ENCODE results near the gene RRAGB. TPM values are rescaled to one million over a fixed set of nuclear protein-coding genes. Genes with fewer than 3 reads are reported as not detected.

The RRAGB gene
- total and polyA plus RNA-seq, 2 donors, result 20.2 to 51.3 TPM

- no peaks in the 10 kb centered on the region for H3K36me3 ChIP-seq (ENCODE audit: control insufficient read depth in 2 of 2, insufficient read depth in 2 of 2, low read length in 1 of 2)
- H3K4me3 ChIP-seq (ENCODE audit: low read length in 2 of 2), result no peak overlapping the region
- H3K27ac ChIP-seq (ENCODE audit: low read depth in 1 of 2, low read length in 1 of 2), result no peak overlapping the region
- H3K4me1 ChIP-seq (ENCODE audit: control insufficient read depth in 2 of 2, insufficient read depth in 2 of 2, low read length in 2 of 2), result no peaks in the 10 kb centered on the region
- 80% methylated on average over 2 of the region's 2 CpGs for WGBS
- H3K27me3 ChIP-seq (ENCODE audit: control insufficient read depth in 2 of 2, insufficient read depth in 1 of 2, low read length in 1 of 2), result no peaks in the 10 kb centered on the region
- no peaks in the 10 kb centered on the region for H3K9me3 ChIP-seq (ENCODE audit: control insufficient read depth in 2 of 2, insufficient read depth in 1 of 2, low read length in 1 of 2)
- no peak for DNase-seq (ENCODE audit: low read depth in 6 of 9, low spot score in 9 of 9)
Measured at GRCh38 chrX:55787727-55788126, 70.2 kb downstream of the RRAGB start.

- 91% methylated on average over 1 of the region's 1 CpG for WGBS
- H3K27me3 ChIP-seq (ENCODE audit: control insufficient read depth in 2 of 2, insufficient read depth in 1 of 2, low read length in 1 of 2), result no peaks in the 10 kb centered on the region
- no peaks in the 10 kb centered on the region for H3K36me3 ChIP-seq (ENCODE audit: control insufficient read depth in 2 of 2, insufficient read depth in 2 of 2, low read length in 1 of 2)
- no peaks in the 10 kb centered on the region for H3K9me3 ChIP-seq (ENCODE audit: control insufficient read depth in 2 of 2, insufficient read depth in 1 of 2, low read length in 1 of 2)
- DNase-seq (ENCODE audit: low read depth in 6 of 9, low spot score in 9 of 9), result no peak
- no peaks in the 10 kb centered on the region for H3K4me1 ChIP-seq (ENCODE audit: control insufficient read depth in 2 of 2, insufficient read depth in 2 of 2, low read length in 2 of 2)
- no peak overlapping the region for H3K4me3 ChIP-seq (ENCODE audit: low read length in 2 of 2)
- no peak overlapping the region for H3K27ac ChIP-seq (ENCODE audit: low read depth in 1 of 2, low read length in 1 of 2)
Measured at GRCh38 chrX:55794405-55794804, 76.9 kb downstream of the RRAGB start.

DNA sequence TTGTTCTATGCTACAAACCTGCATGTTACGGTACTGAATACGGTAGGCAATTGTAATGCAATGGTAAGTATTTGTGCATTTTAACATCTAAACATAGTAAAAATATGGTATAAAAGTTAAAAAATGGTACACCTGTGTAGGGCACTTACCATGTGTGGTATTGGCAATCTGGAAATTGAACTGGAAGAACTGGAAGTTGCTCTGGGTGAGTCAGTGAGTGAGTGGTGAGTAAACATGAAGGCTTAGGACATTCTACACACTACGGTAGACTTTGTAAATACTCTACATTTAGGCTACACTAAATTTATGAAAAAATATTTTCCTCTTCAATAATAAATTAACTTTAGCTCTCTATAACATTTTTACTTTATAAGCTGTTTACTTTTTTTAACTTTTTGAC, 78.9 kb downstream of the RRAGB start:
- WGBS, result 32% methylated on average over 3 of the region's 3 CpGs
- H3K9me3 ChIP-seq (ENCODE audit: control insufficient read depth in 2 of 2, insufficient read depth in 1 of 2, low read length in 1 of 2), result no peaks in the 10 kb centered on the region
- DNase-seq (ENCODE audit: low read depth in 6 of 9, low spot score in 9 of 9), result no peak
- no peaks in the 10 kb centered on the region for H3K4me1 ChIP-seq (ENCODE audit: control insufficient read depth in 2 of 2, insufficient read depth in 2 of 2, low read length in 2 of 2)
- no peaks in the 10 kb centered on the region for H3K36me3 ChIP-seq (ENCODE audit: control insufficient read depth in 2 of 2, insufficient read depth in 2 of 2, low read length in 1 of 2)
- no peak overlapping the region for H3K27ac ChIP-seq (ENCODE audit: low read depth in 1 of 2, low read length in 1 of 2)
- H3K27me3 ChIP-seq (ENCODE audit: control insufficient read depth in 2 of 2, insufficient read depth in 1 of 2, low read length in 1 of 2), result no peaks in the 10 kb centered on the region
- no peak overlapping the region for H3K4me3 ChIP-seq (ENCODE audit: low read length in 2 of 2)

GRCh38 chrX:55801811-55802210, 84.3 kb downstream of the RRAGB start:
- Histone ChIP-seq H3K4me3 (ENCODE audit: low read length in 2 of 2) (no peak overlapping the region), H3K36me3 (ENCODE audit: control insufficient read depth in 2 of 2, insufficient read depth in 2 of 2, low read length in 1 of 2) (no peaks in the 10 kb centered on the region), H3K27ac (ENCODE audit: low read depth in 1 of 2, low read length in 1 of 2) (no peak overlapping the region), H3K4me1 (ENCODE audit: control insufficient read depth in 2 of 2, insufficient read depth in 2 of 2, low read length in 2 of 2) (no peaks in the 10 kb centered on the region), H3K9me3 (ENCODE audit: control insufficient read depth in 2 of 2, insufficient read depth in 1 of 2, low read length in 1 of 2) (no peaks in the 10 kb centered on the region), H3K27me3 (ENCODE audit: control insufficient read depth in 2 of 2, insufficient read depth in 1 of 2, low read length in 1 of 2) (no peaks in the 10 kb centered on the region)
- WGBS, result 70% methylated on average over 1 of the region's 1 CpG
- DNase-seq (ENCODE audit: low read depth in 6 of 9, low spot score in 9 of 9), result no peak

Other genes starting within 250 kb of the RRAGB start
- gene USP51, start 227.9 kb upstream of the RRAGB start, total RNA-seq, result 2.5 TPM
- 2.1 TPM for gene USP51, start 227.9 kb upstream of the RRAGB start, polyA plus RNA-seq
- gene FOXR2, start 94.3 kb upstream of the RRAGB start, total RNA-seq, result not detected
- not detected for gene FOXR2, start 94.3 kb upstream of the RRAGB start, polyA plus RNA-seq

Data from thymus (tissue), 11 donors.